ENCODE measurements around the gene PRND. TPM values are rescaled to one million over a fixed set of nuclear protein-coding genes. Genes with fewer than 3 reads are reported as not detected.

PRND gene
- total and polyA plus RNA-seq, 2 of the 4 experiments (the other 2 are of a cell fraction): not detected

DNA sequence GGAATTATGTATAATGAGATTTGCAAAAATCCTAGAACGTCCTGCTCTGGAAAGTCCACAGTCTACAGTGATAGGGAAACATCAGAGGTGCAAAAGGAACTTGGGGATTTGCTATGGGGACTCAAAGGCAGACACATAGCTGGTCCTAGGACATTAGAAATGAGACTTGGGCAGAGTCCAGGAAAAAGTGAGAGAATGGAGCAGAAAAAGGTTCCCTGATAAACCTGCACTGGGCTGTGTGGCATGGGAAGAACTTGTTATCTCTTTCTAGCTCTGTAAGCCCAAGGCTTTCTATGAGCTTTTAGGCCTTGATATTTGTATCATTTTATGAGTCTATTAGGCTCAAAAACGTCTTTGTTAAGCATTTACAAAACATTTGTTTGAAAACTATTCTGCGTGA, 15.2 kb downstream of the PRND start:
- H3K4ac ChIP-seq (ENCODE audit: low read depth, low read length): no peak overlapping the region
- no peak overlapping the region for H3K14ac ChIP-seq (replicated peaks; ENCODE audit: low read depth, low read length)
- H3K23ac ChIP-seq (ENCODE audit: low read depth, low read length): no peak overlapping the region
- H4K91ac ChIP-seq (ENCODE audit: insufficient read depth, low read depth, low read length): no peak overlapping the region
- ChIA-PET CTCF (no interaction called here), POLR2A (ENCODE audit: unreplicated experiment) (no interaction called here)
- no peaks in the 10 kb centered on the region for H3K79me1 ChIP-seq (ENCODE audit: low read depth in 1 of 2, low read length in 2 of 2)
- no peak for DNase-seq
- no peak for ATAC-seq (ENCODE audit: low read depth)
- H4K5ac ChIP-seq (ENCODE audit: low read depth, low read length): no peak overlapping the region
- H2BK15ac ChIP-seq (ENCODE audit: low read depth, low read length): no peak overlapping the region
- H3K27me3 ChIP-seq (ENCODE audit: control insufficient read depth, insufficient read depth, low read length): peaks cover 23% of the 10 kb centered on the region
- dilution Hi-C loops (cut with HindIII; ENCODE audit: low sequenced_read_pairs, unreplicated experiment) (no loop called here), in situ Hi-C loops (cut with MboI; ENCODE audit: low sequenced_read_pairs) (no loop called here), intact Hi-C loops (cut with micrococcal nuclease) (no loop called here)
- no peak for TF ChIP-seq FOS (IDR thresholded peaks at IDR 0.05; ENCODE audit: low read depth, low read length)
- TF ChIP-seq MAFK (IDR thresholded peaks at IDR 0.05; ENCODE audit: low read depth, low read length): no peak
- no peak for TF ChIP-seq RCOR1 (IDR thresholded peaks at IDR 0.05; ENCODE audit: insufficient replicate concordance, low read length)
- TF ChIP-seq MXI1 (IDR thresholded peaks at IDR 0.05; ENCODE audit: borderline replicate concordance, low read depth, low read length): no peak
- TF ChIP-seq, protein P1, sequence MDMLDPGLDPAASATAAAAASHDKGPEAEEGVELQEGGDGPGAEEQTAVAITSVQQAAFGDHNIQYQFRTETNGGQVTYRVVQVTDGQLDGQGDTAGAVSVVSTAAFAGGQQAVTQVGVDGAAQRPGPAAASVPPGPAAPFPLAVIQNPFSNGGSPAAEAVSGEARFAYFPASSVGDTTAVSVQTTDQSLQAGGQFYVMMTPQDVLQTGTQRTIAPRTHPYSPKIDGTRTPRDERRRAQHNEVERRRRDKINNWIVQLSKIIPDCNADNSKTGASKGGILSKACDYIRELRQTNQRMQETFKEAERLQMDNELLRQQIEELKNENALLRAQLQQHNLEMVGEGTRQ (IDR thresholded peaks at IDR 0.05; ENCODE audit: low read depth, low read length): no peak
- no peak for TF ChIP-seq RAD21 (IDR thresholded peaks at IDR 0.05; ENCODE audit: low read length)
- no peak for TF ChIP-seq RFX5 (IDR thresholded peaks at IDR 0.05; ENCODE audit: low read depth, low read length)
- TF ChIP-seq CEBPB (IDR thresholded peaks at IDR 0.05; ENCODE audit: low read depth, low read length): no peak
- TF ChIP-seq, protein P2, sequence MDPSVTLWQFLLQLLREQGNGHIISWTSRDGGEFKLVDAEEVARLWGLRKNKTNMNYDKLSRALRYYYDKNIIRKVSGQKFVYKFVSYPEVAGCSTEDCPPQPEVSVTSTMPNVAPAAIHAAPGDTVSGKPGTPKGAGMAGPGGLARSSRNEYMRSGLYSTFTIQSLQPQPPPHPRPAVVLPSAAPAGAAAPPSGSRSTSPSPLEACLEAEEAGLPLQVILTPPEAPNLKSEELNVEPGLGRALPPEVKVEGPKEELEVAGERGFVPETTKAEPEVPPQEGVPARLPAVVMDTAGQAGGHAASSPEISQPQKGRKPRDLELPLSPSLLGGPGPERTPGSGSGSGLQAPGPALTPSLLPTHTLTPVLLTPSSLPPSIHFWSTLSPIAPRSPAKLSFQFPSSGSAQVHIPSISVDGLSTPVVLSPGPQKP (IDR thresholded peaks at IDR 0.05; ENCODE audit: borderline replicate concordance, low read depth, low read length): no peak
- no peak for TF ChIP-seq CHD1 (IDR thresholded peaks at IDR 0.05; ENCODE audit: low read depth, low read length)
- no peak for TF ChIP-seq NFE2L2 (IDR thresholded peaks at IDR 0.05; ENCODE audit: low read depth, low read length)
- TF ChIP-seq MAZ (IDR thresholded peaks at IDR 0.05; ENCODE audit: borderline replicate concordance, low read depth, low read length): no peak
- TF ChIP-seq SMC3 (IDR thresholded peaks at IDR 0.05; ENCODE audit: low read depth, low read length): no peak
- TF ChIP-seq BHLHE40 (IDR thresholded peaks at IDR 0.05; ENCODE audit: low read depth, low read length): no peak
- TF ChIP-seq, protein P3, sequence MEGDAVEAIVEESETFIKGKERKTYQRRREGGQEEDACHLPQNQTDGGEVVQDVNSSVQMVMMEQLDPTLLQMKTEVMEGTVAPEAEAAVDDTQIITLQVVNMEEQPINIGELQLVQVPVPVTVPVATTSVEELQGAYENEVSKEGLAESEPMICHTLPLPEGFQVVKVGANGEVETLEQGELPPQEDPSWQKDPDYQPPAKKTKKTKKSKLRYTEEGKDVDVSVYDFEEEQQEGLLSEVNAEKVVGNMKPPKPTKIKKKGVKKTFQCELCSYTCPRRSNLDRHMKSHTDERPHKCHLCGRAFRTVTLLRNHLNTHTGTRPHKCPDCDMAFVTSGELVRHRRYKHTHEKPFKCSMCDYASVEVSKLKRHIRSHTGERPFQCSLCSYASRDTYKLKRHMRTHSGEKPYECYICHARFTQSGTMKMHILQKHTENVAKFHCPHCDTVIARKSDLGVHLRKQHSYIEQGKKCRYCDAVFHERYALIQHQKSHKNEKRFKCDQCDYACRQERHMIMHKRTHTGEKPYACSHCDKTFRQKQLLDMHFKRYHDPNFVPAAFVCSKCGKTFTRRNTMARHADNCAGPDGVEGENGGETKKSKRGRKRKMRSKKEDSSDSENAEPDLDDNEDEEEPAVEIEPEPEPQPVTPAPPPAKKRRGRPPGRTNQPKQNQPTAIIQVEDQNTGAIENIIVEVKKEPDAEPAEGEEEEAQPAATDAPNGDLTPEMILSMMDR (conservative IDR thresholded peaks at IDR 0.05; ENCODE audit: low read depth, low read length): no peak
- TF ChIP-seq POLR2A (IDR thresholded peaks at IDR 0.05; ENCODE audit: low read depth, low read length): no peak
- H2BK20ac ChIP-seq (ENCODE audit: low read depth, low read length): no peak overlapping the region
- 78% methylated on average over 2 of the region's 3 CpGs; no CpG with 5 or more reads in 1 of the 2 experiments for WGBS, 2 experiments (ENCODE audit: extremely low coverage in 2 of 2, insufficient read length in 1 of 2)
- H3K9me1 ChIP-seq (ENCODE audit: insufficient read depth, low read length): no peaks in the 10 kb centered on the region; the same call in 1 of the 2 replicates
- no peak overlapping the region for H2AK9ac ChIP-seq (replicated peaks; ENCODE audit: low read depth, low read length, poor library complexity)
- H4K8ac ChIP-seq (ENCODE audit: low read depth in 2 of 2, low read length in 2 of 2): no peak overlapping the region
- peaks cover 4% of the 10 kb centered on the region for H3K9me3 ChIP-seq (ENCODE audit: control insufficient read depth, insufficient read depth, low read length)
- no peak overlapping the region for H3K4me3 ChIP-seq (ENCODE audit: insufficient read depth, low read depth, low read length)
- no peak overlapping the region for H2AFZ ChIP-seq (replicated peaks; ENCODE audit: low read length, poor library complexity)
- no peaks in the 10 kb centered on the region for H3K36me3 ChIP-seq (ENCODE audit: control insufficient read depth, insufficient read depth, low read length)
- H3K18ac ChIP-seq (ENCODE audit: low read depth, low read length): no peak overlapping the region
- no TSS peak for BruUV-seq (replicated peaks)
- no peak overlapping the region for H3K27ac ChIP-seq (ENCODE audit: insufficient read depth, low read length)
- H3K4me1 ChIP-seq (ENCODE audit: control insufficient read depth, insufficient read depth, low read length): no peaks in the 10 kb centered on the region
- H4K20me1 ChIP-seq (ENCODE audit: insufficient read depth, low read length): no peaks in the 10 kb centered on the region
- no peak overlapping the region for H2BK5ac ChIP-seq (ENCODE audit: low read depth, low read length, poor library complexity, severe bottlenecking)
- no peak overlapping the region for H3K4me2 ChIP-seq (ENCODE audit: low read depth, low read length)
- no peak overlapping the region for H3K56ac ChIP-seq (ENCODE audit: extremely low read depth, insufficient read depth, low read length)
- no peak overlapping the region for H2BK120ac ChIP-seq (ENCODE audit: low read depth, low read length)
- H3K9ac ChIP-seq (ENCODE audit: low read depth, low read length): no peak overlapping the region
- H2AK5ac ChIP-seq (ENCODE audit: low read depth, low read length): no peak overlapping the region

Measured in IMR-90 (cell line).